Stimulated activated CD4-positive, alpha-beta T cell treated with anti-CD3 and anti-CD28 coated beads, Interleukin-4, amount 100 ng/mL, for 4 hours (primary cell): ENCODE measurements around the gene RPP38.
A peak's percentile ranks its signal among the peaks of the same experiment; 100 is the strongest.

Experiments
- DNase-seq, 2 experiments: peaks; one replicate each; pipeline ENCODE4 v3.0.0-alpha.2; 2020

The RPP38 gene, protein sequence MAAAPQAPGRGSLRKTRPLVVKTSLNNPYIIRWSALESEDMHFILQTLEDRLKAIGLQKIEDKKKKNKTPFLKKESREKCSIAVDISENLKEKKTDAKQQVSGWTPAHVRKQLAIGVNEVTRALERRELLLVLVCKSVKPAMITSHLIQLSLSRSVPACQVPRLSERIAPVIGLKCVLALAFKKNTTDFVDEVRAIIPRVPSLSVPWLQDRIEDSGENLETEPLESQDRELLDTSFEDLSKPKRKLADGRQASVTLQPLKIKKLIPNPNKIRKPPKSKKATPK

GRCh38 chr10:15097011-15097812, at the start of gene RPP38:
Gene RPP38 (plus strand): TSS chr10:15097355. CDS start chr10:15103315, 5,960 bp downstream.
- peak; percentile 93 to 96 for DNase-seq

GRCh38 chr10:15049533-15049932, 47.6 kb upstream of the RPP38 start:
- no peak for DNase-seq

DNA sequence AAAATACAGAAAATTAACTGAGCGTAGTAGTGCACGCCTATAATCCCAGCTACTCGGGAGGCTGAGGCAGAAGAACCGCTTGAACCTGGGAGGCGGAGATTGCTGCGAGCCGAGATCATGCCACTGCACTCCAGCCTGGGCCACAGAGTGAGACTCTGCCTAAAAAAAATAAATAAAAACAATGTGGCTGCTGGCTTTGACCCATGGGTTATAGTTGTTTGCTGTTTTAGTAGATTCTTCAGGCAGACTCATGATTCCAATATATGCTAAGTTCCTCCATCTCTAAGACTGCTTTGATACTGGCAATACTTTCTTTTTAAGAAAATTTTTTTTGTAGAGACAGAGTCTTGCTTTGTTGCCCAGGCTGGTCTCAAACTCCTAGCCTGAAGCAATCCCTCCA, 45.0 kb upstream of the RPP38 start:
- no peak for DNase-seq

DNA sequence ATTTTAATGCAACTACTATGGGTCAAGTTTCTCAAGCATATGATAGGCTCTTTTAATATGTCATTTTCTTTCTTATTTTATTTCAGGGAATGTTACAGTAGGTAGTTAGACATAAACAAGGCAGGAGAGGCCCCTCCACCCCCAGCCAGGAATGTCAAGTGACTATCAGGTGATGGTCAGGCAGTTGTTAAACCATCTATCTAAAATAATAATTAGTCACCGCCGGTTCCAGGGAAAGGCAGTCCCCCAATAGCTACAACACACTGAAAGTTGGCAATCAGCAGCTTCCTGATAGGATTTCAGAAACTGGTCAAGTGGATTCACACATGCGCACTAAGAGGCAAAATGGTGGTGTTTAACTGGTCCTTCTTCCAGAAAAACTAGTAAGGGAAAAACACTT, 44.1 kb upstream of the RPP38 start:
- no peak for DNase-seq

GRCh38 chr10:15058689-15059088, 38.5 kb upstream of the RPP38 start:
- DNase-seq: no peak

DNA sequence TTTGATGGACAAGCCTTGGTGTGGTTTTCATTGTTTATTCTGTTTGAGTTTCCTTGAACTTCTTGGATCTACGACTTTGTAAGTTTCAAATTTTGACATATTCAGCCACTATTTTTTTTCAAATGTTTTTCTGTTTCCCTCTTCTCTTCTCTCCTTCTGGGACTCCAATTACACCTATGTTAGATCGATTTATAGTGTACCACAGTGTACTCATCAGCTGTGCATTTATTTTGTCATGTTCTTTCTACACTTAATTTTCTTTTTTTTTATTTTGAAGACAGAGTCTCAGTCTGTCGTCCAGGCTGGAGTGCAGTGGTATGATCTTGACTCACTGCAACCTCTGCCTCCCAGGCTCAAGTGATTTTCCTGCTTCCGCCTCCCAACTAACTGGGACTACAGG, 37.2 kb upstream of the RPP38 start:
- no peak for DNase-seq

DNA sequence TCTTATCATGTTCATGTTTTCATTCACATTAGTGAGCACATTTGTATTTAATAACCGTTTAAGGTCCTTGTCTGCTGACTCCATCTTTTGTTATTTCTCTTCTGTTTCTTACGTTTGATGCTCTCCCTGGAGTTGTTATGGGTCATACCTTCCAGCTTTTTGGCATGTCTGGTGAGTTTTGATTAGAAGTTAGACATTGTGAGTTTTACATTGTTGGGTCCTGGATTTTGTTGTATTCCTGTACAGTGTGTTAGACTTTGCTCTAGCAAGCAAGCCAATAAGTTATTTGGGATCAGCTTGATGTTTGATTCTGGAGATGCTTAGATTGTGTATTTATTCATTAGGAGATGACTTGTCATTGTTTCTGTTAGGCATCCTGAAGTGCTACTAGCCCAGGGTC, 36.5 kb upstream of the RPP38 start:
- DNase-seq: no peak

DNA sequence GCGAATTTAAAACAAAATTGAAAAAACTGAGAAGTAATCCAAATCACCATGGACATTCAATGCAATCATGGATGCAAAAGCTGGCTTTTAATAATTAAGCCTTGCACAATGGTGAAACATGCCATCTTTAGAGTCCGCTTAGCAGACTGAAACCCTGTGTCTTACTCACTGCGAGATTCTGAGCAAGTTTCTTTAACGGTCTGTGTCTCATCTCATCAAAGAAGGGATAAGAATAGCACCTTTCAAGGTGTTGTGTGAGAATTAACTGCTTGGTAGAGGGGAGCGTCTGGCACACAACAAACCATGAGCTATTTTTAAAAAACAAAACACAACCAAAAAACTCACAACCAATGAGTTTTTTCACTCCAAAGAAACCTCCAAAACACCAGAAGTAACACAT, 30.0 kb upstream of the RPP38 start:
- no peak for DNase-seq

DNA sequence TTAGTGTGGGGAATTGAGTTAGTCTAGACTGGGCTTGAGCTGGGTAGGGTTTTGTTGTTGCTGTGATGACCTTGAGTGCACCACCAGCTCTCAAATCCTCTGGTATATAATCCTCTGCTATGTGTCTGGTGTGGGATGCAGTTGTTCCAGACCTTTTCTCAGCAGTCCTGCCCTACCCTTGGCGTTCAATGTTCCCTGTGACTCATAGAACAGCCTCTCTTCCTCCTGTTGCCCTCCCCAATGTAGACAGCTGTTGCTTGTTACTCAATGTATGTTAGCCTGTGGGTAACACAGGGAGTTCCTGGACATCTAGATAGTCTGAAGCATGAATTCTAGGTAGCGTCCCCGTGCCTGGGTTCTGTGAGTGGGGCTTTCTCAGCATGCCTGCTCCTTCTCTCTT, 28.4 kb upstream of the RPP38 start:
- no peak for DNase-seq

GRCh38 chr10:15069230-15069629, 27.9 kb upstream of the RPP38 start:
- DNase-seq: no peak

GRCh38 chr10:15072358-15072757, 24.8 kb upstream of the RPP38 start:
- no peak for DNase-seq

DNA sequence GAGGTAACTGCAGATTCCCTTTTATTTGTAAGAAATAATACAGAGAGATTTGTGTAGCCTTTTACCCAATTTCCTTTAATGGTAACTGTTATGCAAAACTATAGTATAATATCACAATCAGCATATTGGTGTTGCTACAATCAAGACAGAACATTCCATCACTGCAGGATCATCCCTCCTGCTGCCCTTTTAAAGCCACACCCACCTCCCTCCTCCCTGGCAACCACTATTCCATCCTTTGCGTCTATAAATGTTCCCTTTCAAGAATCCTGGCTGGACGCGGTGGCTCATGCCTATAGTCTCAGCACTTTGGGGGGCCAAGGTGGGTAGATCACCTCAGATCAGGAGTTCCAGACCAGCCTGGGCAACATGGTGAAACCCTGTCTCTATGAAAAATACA, 21.7 kb upstream of the RPP38 start:
- no peak for DNase-seq

- DNase-seq: no peak
These were observed 13.3 kb upstream of the RPP38 start for GRCh38 chr10:15083674-15084501.

DNA sequence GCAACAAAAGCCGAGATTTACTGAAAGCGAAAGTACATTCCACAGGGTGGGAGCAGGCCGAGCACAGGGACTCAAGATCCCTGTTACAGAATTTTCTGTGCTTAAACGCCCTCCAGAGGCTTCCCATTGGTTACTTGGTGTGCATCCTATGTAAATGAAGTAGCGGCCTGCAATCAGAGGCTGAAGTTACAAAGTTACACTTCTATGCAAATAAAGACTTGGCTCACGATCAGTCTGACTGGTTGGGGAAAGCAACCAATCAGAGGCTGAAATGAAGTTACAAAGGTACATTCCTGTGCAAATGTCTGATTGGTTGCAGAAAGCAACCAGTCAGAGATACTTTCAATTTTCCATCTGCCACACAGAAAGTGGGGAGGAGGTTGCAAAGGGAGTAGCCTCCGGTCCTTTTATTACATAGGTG, 12.6 kb upstream of the RPP38 start:
- no peak for DNase-seq

GRCh38 chr10:15088428-15089261, 8.5 kb upstream of the RPP38 start, which contains the start of gene ACBD7:
Gene ACBD7 (minus strand): TSS chr10:15088776. CDS start chr10:15088728, 48 bp downstream.
- DNase-seq: peak; percentile 67 to 76

- DNase-seq: no peak
These were observed 5.7 kb upstream of the RPP38 start for GRCh38 chr10:15091418-15091817.

- no peak for DNase-seq
These were observed 4.2 kb upstream of the RPP38 start for GRCh38 chr10:15092855-15093408.

GRCh38 chr10:15096661-15097010, 519 bp upstream of the RPP38 start:
- DNase-seq: no peak

DNA sequence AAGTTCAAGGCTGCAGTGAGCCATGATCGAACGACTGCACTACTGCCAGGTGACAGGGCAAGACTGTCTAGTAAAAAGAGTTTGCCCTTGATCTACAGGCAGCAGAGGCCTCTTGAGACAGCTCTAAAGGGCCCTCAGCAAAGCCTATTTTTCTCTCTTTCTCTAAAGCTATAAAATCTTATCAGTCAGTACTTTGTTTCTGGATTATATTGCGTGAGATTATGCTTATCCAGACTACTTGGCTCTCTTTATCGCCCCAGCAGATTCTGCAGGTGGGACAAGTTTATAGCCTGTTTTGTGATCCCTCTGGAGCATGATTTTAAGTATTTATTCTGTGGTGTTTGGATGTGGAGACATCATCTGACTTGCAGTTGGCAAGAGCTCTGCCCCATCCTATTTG, 2.7 kb downstream of the RPP38 start:
- DNase-seq: no peak

GRCh38 chr10:15103513-15103912, 6.4 kb downstream of the RPP38 start:
- DNase-seq: no peak

DNA sequence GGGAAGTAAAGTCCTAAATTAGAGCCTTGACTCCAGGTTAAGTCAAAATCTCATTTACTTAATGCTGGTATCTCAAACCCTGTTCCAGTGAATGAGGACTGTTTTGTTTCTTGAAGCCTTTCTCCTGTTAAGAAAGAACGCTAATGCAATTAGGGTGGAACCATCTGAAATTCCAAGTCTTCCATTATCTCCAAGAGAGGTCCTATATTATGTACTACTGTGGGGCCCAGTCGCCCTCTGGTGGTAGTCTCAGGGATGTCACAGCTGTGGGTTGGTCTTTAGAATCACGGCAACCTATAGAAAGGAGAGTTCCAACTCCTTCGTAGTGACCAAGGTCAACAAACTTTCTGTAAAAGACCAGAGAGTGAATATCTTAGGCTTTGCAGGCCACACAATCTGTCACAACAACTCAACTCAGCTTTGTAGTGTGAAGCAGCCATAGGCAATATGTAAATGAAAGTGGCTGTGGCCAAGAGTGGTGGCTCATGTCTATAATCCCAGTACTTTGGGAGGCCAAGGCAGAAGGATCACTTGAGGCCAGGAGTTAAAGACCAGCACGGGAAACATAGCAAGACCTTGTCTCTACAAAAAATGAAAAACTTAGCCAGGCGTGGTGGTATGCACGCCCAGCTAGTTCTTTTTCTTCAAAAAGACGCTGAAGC, 9.3 kb downstream of the RPP38 start:
- DNase-seq: peak; percentile 54 to 63

GRCh38 chr10:15112657-15113056, 15.5 kb downstream of the RPP38 start:
- DNase-seq: peak in 1 of 2 experiments; percentile 4
